Naive thymus-derived CD4-positive, alpha-beta T cell (primary cell): Measurements from ENCODE around the gene EHBP1L1. TPM values are rescaled to one million over a fixed set of nuclear protein-coding genes. Genes with fewer than 3 reads are reported as not detected.
A peak's percentile ranks its signal among the peaks of the same experiment; 100 is the strongest.

ENCODE experiments used
- ATAC-seq: fragments of 150-1000 bp; cut with Tn5 transposase; 2 replicates; pipeline ENCODE4 v1.10.0; 2021; ENCODE audit warnings: mild to moderate bottlenecking, moderate library complexity
- CTCF ChIA-PET: fragments of 350-600 bp; sonication (Branson Sonifier 250); formaldehyde crosslinking; loops from one replicate; lab custom pipeline; 2021; ENCODE audit warnings: antibody characterized with exemption; lab: Charles Lee
- POLR2A ChIA-PET: fragments of 350-600 bp; sonication (Branson Sonifier 250); formaldehyde crosslinking; loops from one replicate; lab custom pipeline; 2021; ENCODE audit warnings: antibody characterized with exemption, inconsistent platforms; lab: Charles Lee
- DNase-seq, 9 donors: peaks; one replicate each; pipeline versions ENCODE4 v3.0.0 to v3.0.0-alpha.2; 2020 to 2022; ENCODE audit warnings: mixed read lengths in 1 of 9
- H3K27ac ChIP-seq: one replicate; pipeline ENCODE4 v1.7.0; 2013; ENCODE audit warnings: mild to moderate bottlenecking, low read depth, low read length, moderate library complexity
- H3K27me3 ChIP-seq, 2 donors: one replicate each; pipeline ENCODE4 v1.7.0; 2013; ENCODE audit warnings: low read length in 2 of 2, mild to moderate bottlenecking in 2 of 2, moderate library complexity in 2 of 2; ENCODE audit not compliant: control insufficient read depth in 2 of 2, insufficient read depth in 2 of 2
- H3K36me3 ChIP-seq, 3 experiments: 1 replicate in 2 of 3; 2 replicates in 1 of 3; pipeline ENCODE4 v1.7.0; 2013; ENCODE audit warnings: low read length in 3 of 3, mild to moderate bottlenecking in 3 of 3, moderate library complexity in 1 of 3; ENCODE audit not compliant: insufficient read depth in 3 of 3, control insufficient read depth in 2 of 3
- H3K4me1 ChIP-seq, 2 donors: one replicate each; pipeline ENCODE4 v1.7.0; 2013; ENCODE audit warnings: low read length in 2 of 2, mild to moderate bottlenecking in 2 of 2, moderate library complexity in 1 of 2; ENCODE audit not compliant: control insufficient read depth in 2 of 2, insufficient read depth in 2 of 2
- H3K4me3 ChIP-seq: 2 replicates; pipeline ENCODE4 v1.7.0; 2013; ENCODE audit warnings: mild to moderate bottlenecking, low read length
- H3K9me3 ChIP-seq, 3 experiments: 1 replicate in 2 of 3; 2 replicates in 1 of 3; pipeline ENCODE4 v1.7.0; 2013; ENCODE audit warnings: low read length in 3 of 3; ENCODE audit not compliant: control insufficient read depth in 2 of 3
- H3K27ac Mint-ChIP-seq, 9 donors: one replicate each; pipeline ENCODE4 v1.8.0; 2020 to 2022; ENCODE audit warnings: mixed read lengths in 9 of 9, mild to moderate bottlenecking in 8 of 9, moderate library complexity in 5 of 9, inconsistent platforms in 2 of 9
- H3K27me3 Mint-ChIP-seq, 5 donors: one replicate each; pipeline ENCODE4 v1.8.0; 2021 to 2022; ENCODE audit warnings: mixed read lengths in 5 of 5, mild to moderate bottlenecking in 1 of 5
- H3K36me3 Mint-ChIP-seq, 5 donors: one replicate each; pipeline ENCODE4 v1.8.0; 2020 to 2022; ENCODE audit warnings: mixed read lengths in 5 of 5, mild to moderate bottlenecking in 3 of 5, inconsistent platforms in 1 of 5
- H3K4me1 Mint-ChIP-seq, 7 donors: one replicate each; pipeline ENCODE4 v1.8.0; 2020 to 2022; ENCODE audit warnings: mixed read lengths in 7 of 7, mild to moderate bottlenecking in 3 of 7, inconsistent platforms in 1 of 7
- H3K4me3 Mint-ChIP-seq, 10 donors: one replicate each; pipeline ENCODE4 v1.8.0; 2020 to 2022; ENCODE audit warnings: mild to moderate bottlenecking in 10 of 10, mixed read lengths in 10 of 10, moderate library complexity in 6 of 10, inconsistent platforms in 2 of 10
- H3K9me3 Mint-ChIP-seq, 11 donors: one replicate each; pipeline ENCODE4 v1.8.0; 2020 to 2022; ENCODE audit warnings: mixed read lengths in 11 of 11, mild to moderate bottlenecking in 4 of 11, inconsistent platforms in 1 of 11, moderate library complexity in 1 of 11
- intact Hi-C, 2 donors: fragments of 100-400 bp; cut with micrococcal nuclease; formaldehyde crosslinking; loops; one replicate each; pipeline ENCODE4 v1.15.1; 2023
- polyA plus RNA-seq, 2 donors: library from polyadenylated mRNA; unstranded; fragments of 300-500 nt; fragmentation: Illumina TruSeq; gene quantifications; one replicate each; pipeline ENCODE4 v1.2.3, GENCODE V29; 2021
- total RNA-seq, 6 experiments: library from RNA in 5 of 6; stranded (reverse) in 5 of 6; gene quantifications; 1 replicate in 5 of 6; 2 replicates in 1 of 6; pipeline ENCODE4 v1.2.3 and lab custom pipeline; 2021 to 2026

EHBP1L1 gene
- total and polyA plus RNA-seq, 7 experiments from 2014 or later: 12.3 to 207 (median 121) TPM

- POLR2A ChIA-PET: interaction anchor here (0.8 to 14.3 kb wide), 19 partner anchors 11 to 185 kb away, joined by 3 to 186 read pairs (median 10); partner anchors contain the start of genes EHBP1L1, FAM89B, KCNK7 and LTBP3
- H3K9me3 Mint-ChIP-seq: no peaks in the 10 kb centered on the region
- peaks cover 20 to 40% (median 30%) of the 10 kb centered on the region in 7 donors for H3K4me1 Mint-ChIP-seq
- intact Hi-C loops: loop anchor here (2.0 to 10.0 kb wide), 3 partner anchors 73 to 313 kb away; partner anchors contain the start of genes CFL1 (in 1 of the 2), MAP3K11 (in 1 of the 2) and PCNX3 (in 1 of the 2)
- peak overlapping the region; percentile 81 to 90 (median 84) for H3K4me3 Mint-ChIP-seq
- H3K27me3 ChIP-seq: no peaks in the 10 kb centered on the region
- peak overlapping the region; percentile 74 for H3K27ac ChIP-seq
- CTCF ChIA-PET: interaction anchor here (0.6 to 9.8 kb wide), 15 partner anchors 10 to 169 kb away, joined by 3 to 126 read pairs (median 5); partner anchors contain the start of genes EHBP1L1, FAM89B, KCNK7 and ZNRD2
- peak overlapping the region; percentile 71 for H3K4me3 ChIP-seq
- H3K27ac Mint-ChIP-seq: peak overlapping the region; percentile 74 to 92 (median 85)
- no peaks in the 10 kb centered on the region for H3K27me3 Mint-ChIP-seq
- no peak for ATAC-seq
- H3K4me1 ChIP-seq: peaks cover 15 to 26% of the 10 kb centered on the region in 2 donors
- no peak for DNase-seq
- H3K36me3 Mint-ChIP-seq: peaks cover 0 to 9% (median 0%) of the 10 kb centered on the region in 5 donors
- H3K36me3 ChIP-seq: peaks cover 0 to 35% (median 4%) of the 10 kb centered on the region in 3 experiments
- H3K9me3 ChIP-seq: no peaks in the 10 kb centered on the region
Measured at GRCh38 chr11:65541093-65541982, 34.5 kb upstream of the EHBP1L1 start.

- CTCF ChIA-PET: interaction anchor here (1.5 to 9.8 kb wide), 4 partner anchors 10 to 47 kb away, joined by 7 to 126 read pairs (median 44); partner anchors contain the start of genes FAM89B, KCNK7 and ZNRD2
- Mint-ChIP-seq H3K4me3 (no peak overlapping the region), H3K27me3 (no peaks in the 10 kb centered on the region), H3K4me1 (peaks cover 26 to 53% (median 37%) of the 10 kb centered on the region in 7 donors), H3K36me3 (peaks cover 0 to 9% (median 0%) of the 10 kb centered on the region in 5 donors), H3K9me3 (no peaks in the 10 kb centered on the region), H3K27ac (peak overlapping the region in 5 of 9 donors; percentile 26 to 88 (median 74))
- H3K36me3 ChIP-seq: peaks cover 0 to 22% (median 3%) of the 10 kb centered on the region in 3 experiments
- no peaks in the 10 kb centered on the region for H3K27me3 ChIP-seq
- ATAC-seq (no peak), DNase-seq (no peak)
- POLR2A ChIA-PET: interaction anchor here (1.6 to 14.3 kb wide), 10 partner anchors 9 to 72 kb away, joined by 3 to 186 read pairs (median 44); partner anchors contain the start of genes EHBP1L1, FAM89B, LTBP3 and PCNX3
- no peak overlapping the region for H3K4me3 ChIP-seq
- intact Hi-C loops: loop anchor here in 1 of 2 donors (10.0 kb wide), 1 partner anchor 312 kb away; the partner anchor contains the start of gene CFL1
- no peaks in the 10 kb centered on the region for H3K9me3 ChIP-seq
- H3K4me1 ChIP-seq: peaks cover 27 to 38% of the 10 kb centered on the region in 2 donors
- no peak overlapping the region for H3K27ac ChIP-seq
Measured at GRCh38 chr11:65542738-65543390, 33.0 kb upstream of the EHBP1L1 start.

GRCh38 chr11:65545853-65546216 lies 30.0 kb upstream of the EHBP1L1 start:
- no peaks in the 10 kb centered on the region for H3K9me3 ChIP-seq
- no peaks in the 10 kb centered on the region for H3K27me3 Mint-ChIP-seq
- H3K27ac Mint-ChIP-seq: peak overlapping the region; percentile 75 to 98 (median 88)
- H3K36me3 ChIP-seq: peaks cover 0 to 30% (median 3%) of the 10 kb centered on the region in 3 experiments
- H3K4me1 Mint-ChIP-seq: peaks cover 42 to 73% (median 55%) of the 10 kb centered on the region in 7 donors
- CTCF ChIA-PET: interaction anchor here (0.6 to 1.8 kb wide), 7 partner anchors 11 to 217 kb away, joined by 3 to 9 read pairs (median 4); partner anchors contain the start of genes FAM89B and ZNRD2
- H3K4me3 Mint-ChIP-seq: peak overlapping the region; percentile 39 to 86 (median 84)
- H3K36me3 Mint-ChIP-seq: peaks cover 0 to 26% (median 8%) of the 10 kb centered on the region in 5 donors
- no peak for DNase-seq
- POLR2A ChIA-PET: interaction anchor here (0.7 to 14.3 kb wide), 11 partner anchors 17 to 411 kb away, joined by 3 to 186 read pairs (median 7); partner anchors contain the start of genes EHBP1L1, FAM89B, LTBP3 and MALAT1
- peak overlapping the region; percentile 14 for H3K4me3 ChIP-seq
- H3K4me1 ChIP-seq: peaks cover 31 to 45% of the 10 kb centered on the region in 2 donors
- H3K9me3 Mint-ChIP-seq: peaks cover 0 to 2% (median 0%) of the 10 kb centered on the region in 11 donors
- intact Hi-C loops: loop anchor here (1.0 to 10.0 kb wide), 4 partner anchors 11 to 309 kb away; partner anchors contain the start of genes ZNRD2 (in 2 of the 2), CFL1 (in 1 of the 2) and PCNX3 (in 1 of the 2)
- no peak for ATAC-seq
- H3K27me3 ChIP-seq: no peaks in the 10 kb centered on the region
- H3K27ac ChIP-seq: peak overlapping the region; percentile 75

GRCh38 chr11:65546217-65546958 lies 29.5 kb upstream of the EHBP1L1 start:
- peak; percentile 96 for ATAC-seq
- Mint-ChIP-seq H3K9me3 (peaks cover 0 to 2% (median 0%) of the 10 kb centered on the region in 11 donors), H3K27ac (peak overlapping the region; percentile 86 to 98 (median 88)), H3K4me3 (peak overlapping the region; percentile 39 to 86 (median 84)), H3K27me3 (no peaks in the 10 kb centered on the region), H3K36me3 (peaks cover 0 to 31% (median 9%) of the 10 kb centered on the region in 5 donors), H3K4me1 (peaks cover 40 to 73% (median 54%) of the 10 kb centered on the region in 7 donors)
- Histone ChIP-seq H3K36me3 (peaks cover 0 to 36% (median 4%) of the 10 kb centered on the region in 3 experiments), H3K4me1 (peaks cover 27 to 41% of the 10 kb centered on the region in 2 donors), H3K27ac (peak overlapping the region; percentile 75), H3K9me3 (no peaks in the 10 kb centered on the region), H3K4me3 (peak overlapping the region; percentile 14), H3K27me3 (no peaks in the 10 kb centered on the region)
- peak; percentile 95 to 100 (median 98) for DNase-seq
- intact Hi-C loops: loop anchor here (1.0 to 10.0 kb wide), 4 partner anchors 11 to 308 kb away; partner anchors contain the start of genes ZNRD2 (in 2 of the 2), CFL1 (in 1 of the 2) and PCNX3 (in 1 of the 2)
- ChIA-PET CTCF (interaction anchor here (0.6 to 1.8 kb wide), 8 partner anchors 10 to 238 kb away, joined by 3 to 9 read pairs (median 4); partner anchors contain the start of genes FAM89B and ZNRD2), POLR2A (interaction anchor here (0.7 to 14.3 kb wide), 11 partner anchors 9 to 411 kb away, joined by 3 to 186 read pairs (median 7); partner anchors contain the start of genes EHBP1L1, FAM89B, LTBP3 and MALAT1)

GRCh38 chr11:65547446-65548125 lies 28.3 kb upstream of the EHBP1L1 start:
- H3K4me3 Mint-ChIP-seq: peak overlapping the region; percentile 41 to 85 (median 82)
- DNase-seq: peak in 1 of 9 donors; percentile 40
- H3K9me3 Mint-ChIP-seq: peaks cover 0 to 2% (median 0%) of the 10 kb centered on the region in 11 donors
- ChIA-PET CTCF (interaction anchor here (0.8 to 2.5 kb wide), 5 partner anchors 9 to 25 kb away, joined by 3 to 9 read pairs (median 7); partner anchors contain the start of genes FAM89B and ZNRD2), POLR2A (interaction anchor here (0.5 to 14.3 kb wide), 7 partner anchors 9 to 396 kb away, joined by 4 to 186 read pairs (median 7); partner anchors contain the start of genes EHBP1L1, FAM89B, LTBP3 and MALAT1)
- Histone ChIP-seq H3K9me3 (no peaks in the 10 kb centered on the region), H3K27me3 (no peaks in the 10 kb centered on the region), H3K27ac (peak overlapping the region; percentile 75), H3K4me3 (peak overlapping the region; percentile 10), H3K36me3 (peaks cover 0 to 42% (median 9%) of the 10 kb centered on the region in 3 experiments), H3K4me1 (peaks cover 24 to 47% of the 10 kb centered on the region in 2 donors)
- intact Hi-C loops: loop anchor here in 1 of 2 donors (10.0 kb wide), 1 partner anchor 307 kb away; the partner anchor contains the start of gene CFL1
- H3K27me3 Mint-ChIP-seq: no peaks in the 10 kb centered on the region
- ATAC-seq: no peak
- peak overlapping the region in 8 of 9 donors; percentile 39 to 92 (median 87) for H3K27ac Mint-ChIP-seq
- peaks cover 0 to 37% (median 19%) of the 10 kb centered on the region in 5 donors for H3K36me3 Mint-ChIP-seq
- peaks cover 43 to 76% (median 58%) of the 10 kb centered on the region in 7 donors for H3K4me1 Mint-ChIP-seq
